Adipocyte (in vitro differentiated cells): Measurements from ENCODE around the gene EBF3.

ENCODE experiments used
- DNase-seq: peaks from one replicate; pipeline ENCODE4 v3.0.0-alpha.2; 2015; ENCODE audit warnings: low read depth
- H3K27me3 ChIP-seq: replicated peaks from 2 replicates; pipeline ENCODE4 v1.7.0; 2013; ENCODE audit warnings: mild to moderate bottlenecking, low read length, moderate library complexity; ENCODE audit not compliant: control insufficient read depth, insufficient read depth
- H3K36me3 ChIP-seq: 2 replicates; pipeline ENCODE4 v1.7.0; 2013; ENCODE audit warnings: low read length, mild to moderate bottlenecking, moderate library complexity; ENCODE audit not compliant: control insufficient read depth, insufficient read depth, severe bottlenecking
- H3K4me1 ChIP-seq: 2 replicates; pipeline ENCODE4 v1.7.0; 2013; ENCODE audit warnings: mild to moderate bottlenecking, low read length, moderate library complexity; ENCODE audit not compliant: control insufficient read depth, insufficient read depth
- H3K4me3 ChIP-seq: 2 replicates; pipeline ENCODE4 v1.7.0; 2013; ENCODE audit warnings: mild to moderate bottlenecking, low read length, moderate library complexity
- H3K9ac ChIP-seq: 2 replicates; pipeline ENCODE4 v1.7.0; 2013; ENCODE audit warnings: mild to moderate bottlenecking, low read length, moderate library complexity
- H3K9me3 ChIP-seq: 2 replicates; pipeline ENCODE4 v1.7.0; 2013; ENCODE audit warnings: mild to moderate bottlenecking, low read length, moderate library complexity; ENCODE audit not compliant: control insufficient read depth

Gene EBF3

DNA sequence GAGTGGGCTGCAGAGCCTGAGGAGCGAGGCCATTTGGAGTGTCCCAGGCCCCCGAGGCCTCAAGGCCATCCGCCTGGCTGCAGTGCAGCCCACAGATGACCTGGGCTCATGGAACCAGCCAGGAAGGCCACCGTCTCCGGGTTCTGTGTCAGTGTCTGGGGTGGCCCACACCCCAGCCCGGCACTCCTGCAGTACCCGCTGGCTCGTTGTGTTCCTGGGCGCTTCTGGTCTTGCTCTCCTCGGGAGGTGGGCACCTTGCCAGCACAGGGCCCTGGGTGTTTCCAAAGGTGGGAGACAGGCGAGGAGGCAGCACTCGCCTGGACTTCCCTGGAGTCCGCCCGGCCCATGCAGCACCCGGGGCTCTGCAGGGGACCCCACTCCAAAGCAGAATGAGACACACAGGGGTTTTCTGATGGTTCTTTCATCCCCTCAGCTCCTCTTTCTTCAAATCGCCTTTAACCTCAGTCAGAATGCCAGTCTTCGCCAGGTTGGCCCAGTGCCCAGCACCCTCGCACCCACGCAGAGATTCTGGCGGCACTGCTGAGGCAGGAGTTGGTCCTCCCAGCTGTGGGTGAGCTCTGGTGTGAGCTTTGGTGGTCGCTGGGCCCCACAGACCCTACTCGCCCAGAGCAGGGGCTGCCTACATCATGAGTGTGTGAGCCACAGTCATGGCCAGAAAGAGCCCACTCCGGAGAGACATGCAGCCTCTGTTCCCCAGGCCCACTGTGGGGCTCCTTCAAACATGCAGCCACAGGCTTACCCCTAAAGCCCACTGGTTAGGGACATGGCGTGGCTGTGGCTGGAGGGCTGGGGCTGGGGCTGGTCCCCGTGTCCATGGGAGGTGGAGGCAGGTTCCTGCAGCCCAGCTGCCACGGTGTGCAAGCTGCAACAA is 155.7 kb downstream of the EBF3 start:
- Histone ChIP-seq H3K36me3 (no peaks in the 10 kb centered on the region), H3K27me3 (peaks cover 22% of the 10 kb centered on the region), H3K9me3 (peaks cover 22% of the 10 kb centered on the region), H3K9ac (no peak overlapping the region), H3K4me1 (no peaks in the 10 kb centered on the region), H3K4me3 (no peak overlapping the region)
- no peak for DNase-seq

DNA sequence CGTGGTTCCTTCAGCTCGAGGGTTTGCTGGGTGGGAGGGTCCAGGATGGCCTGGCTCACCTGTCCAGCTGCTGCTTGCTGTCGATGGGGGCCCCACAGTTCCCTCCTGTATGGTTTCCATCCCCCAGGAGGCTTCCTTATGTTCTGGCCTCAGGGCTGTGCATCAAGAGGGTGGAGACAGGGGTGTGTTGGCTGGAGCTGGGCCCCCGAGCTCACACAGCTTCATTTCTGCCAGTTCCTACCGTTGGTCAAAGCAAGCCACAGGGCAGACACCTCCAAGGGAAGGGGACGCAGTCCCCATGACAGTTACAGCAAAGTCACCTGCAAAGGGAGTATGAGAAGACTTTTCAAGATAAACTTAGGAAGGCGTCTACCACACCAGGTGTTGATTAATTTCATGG is 156.9 kb downstream of the EBF3 start:
- Histone ChIP-seq H3K36me3 (no peaks in the 10 kb centered on the region), H3K4me3 (no peak overlapping the region), H3K4me1 (no peaks in the 10 kb centered on the region), H3K27me3 (peaks cover 11% of the 10 kb centered on the region), H3K9me3 (peaks cover 24% of the 10 kb centered on the region), H3K9ac (no peak overlapping the region)
- DNase-seq = no peak

DNA sequence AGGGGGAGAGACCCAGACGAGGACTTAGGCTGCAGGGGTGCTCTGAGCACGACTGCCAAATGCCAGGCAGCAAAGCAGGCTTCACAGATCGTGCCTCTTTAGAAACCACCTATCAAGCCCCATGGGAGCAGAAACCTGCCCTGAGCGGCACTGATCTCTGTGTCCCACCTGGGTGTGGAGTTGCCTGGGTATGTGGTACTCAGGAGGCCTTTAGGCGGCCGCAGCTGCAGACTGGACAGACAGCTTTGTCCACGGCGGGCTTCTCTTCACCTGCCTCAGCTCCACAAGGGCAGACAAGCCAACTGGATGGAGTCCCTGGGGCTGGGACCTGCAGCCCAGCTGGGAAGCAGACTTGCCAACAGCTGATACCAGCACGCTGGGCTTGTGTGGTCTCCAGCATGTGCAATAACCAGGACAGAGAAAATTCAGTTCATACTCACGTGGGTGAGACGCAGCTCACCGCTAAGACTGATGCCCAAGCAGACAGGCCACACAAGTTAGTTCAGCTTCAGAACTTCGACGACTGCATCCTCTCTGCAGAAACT is 163.2 kb downstream of the EBF3 start:
- DNase-seq = no peak
- H3K9ac ChIP-seq = no peak overlapping the region
- no peaks in the 10 kb centered on the region for H3K36me3 ChIP-seq
- peaks cover 6% of the 10 kb centered on the region for H3K27me3 ChIP-seq
- no peak overlapping the region for H3K4me3 ChIP-seq
- H3K9me3 ChIP-seq = peaks cover 17% of the 10 kb centered on the region
- H3K4me1 ChIP-seq = no peaks in the 10 kb centered on the region

DNA sequence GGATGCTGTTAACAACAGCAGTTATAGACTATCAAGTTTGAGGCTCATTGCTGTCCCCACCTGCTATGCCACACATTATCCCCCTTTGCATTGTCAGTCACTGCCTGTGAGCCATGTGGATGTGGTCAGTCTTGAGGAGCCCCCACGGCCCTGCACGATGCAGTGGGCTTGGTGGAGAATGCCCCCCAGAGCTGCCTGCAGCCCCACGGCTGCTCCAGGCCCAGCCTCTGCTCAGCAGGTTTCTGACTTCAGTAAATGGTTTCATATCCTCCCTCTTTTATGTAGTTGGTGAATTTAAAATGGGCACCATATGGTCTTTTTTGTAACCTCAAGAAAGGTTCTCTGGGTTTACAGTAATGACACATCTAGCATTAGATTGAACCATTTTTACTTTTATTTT is 164.1 kb downstream of the EBF3 start:
- Histone ChIP-seq H3K27me3 (peaks cover 9% of the 10 kb centered on the region), H3K36me3 (no peaks in the 10 kb centered on the region), H3K4me3 (no peak overlapping the region), H3K9me3 (peaks cover 9% of the 10 kb centered on the region), H3K4me1 (no peaks in the 10 kb centered on the region), H3K9ac (no peak overlapping the region)
- no peak for DNase-seq

DNA sequence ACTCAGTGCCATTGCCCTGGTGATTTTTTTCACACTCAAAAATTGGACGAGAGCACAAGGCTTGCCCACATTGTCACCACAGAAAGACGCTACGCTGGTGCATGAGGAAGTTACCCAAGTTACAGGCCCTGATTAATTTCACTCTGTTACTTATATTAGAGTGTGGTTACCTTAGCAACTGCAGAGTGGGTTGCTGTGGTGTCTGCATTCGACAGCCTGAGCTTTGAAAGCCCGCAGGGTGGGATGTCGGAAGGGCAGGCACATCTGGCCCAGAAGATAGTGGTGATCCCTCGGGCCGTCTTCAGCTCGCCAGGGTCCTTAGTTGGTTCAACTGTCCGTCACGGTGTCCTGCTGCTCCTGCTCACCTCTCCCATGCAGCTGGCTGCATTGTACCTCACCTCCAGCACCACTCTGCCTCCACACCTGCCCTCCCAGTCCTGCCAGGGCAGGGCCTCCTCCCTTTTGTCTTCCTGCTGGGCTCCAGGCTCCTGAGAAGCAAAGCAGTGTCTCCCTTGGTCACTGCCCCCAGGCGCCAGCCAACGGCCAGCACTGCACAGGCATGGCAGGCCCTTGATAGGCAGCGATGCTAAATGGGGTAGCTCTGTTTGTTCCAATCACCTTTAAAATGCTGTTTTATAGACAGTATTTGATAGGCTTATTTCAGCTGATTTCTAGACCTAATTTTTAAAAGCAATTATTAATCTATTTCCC is 167.2 kb downstream of the EBF3 start:
- H3K4me1 ChIP-seq = peaks cover 10% of the 10 kb centered on the region
- no peak overlapping the region for H3K4me3 ChIP-seq
- no peak overlapping the region for H3K9ac ChIP-seq
- no peak for DNase-seq
- no peaks in the 10 kb centered on the region for H3K9me3 ChIP-seq
- peaks cover 9% of the 10 kb centered on the region for H3K27me3 ChIP-seq
- no peaks in the 10 kb centered on the region for H3K36me3 ChIP-seq

DNA sequence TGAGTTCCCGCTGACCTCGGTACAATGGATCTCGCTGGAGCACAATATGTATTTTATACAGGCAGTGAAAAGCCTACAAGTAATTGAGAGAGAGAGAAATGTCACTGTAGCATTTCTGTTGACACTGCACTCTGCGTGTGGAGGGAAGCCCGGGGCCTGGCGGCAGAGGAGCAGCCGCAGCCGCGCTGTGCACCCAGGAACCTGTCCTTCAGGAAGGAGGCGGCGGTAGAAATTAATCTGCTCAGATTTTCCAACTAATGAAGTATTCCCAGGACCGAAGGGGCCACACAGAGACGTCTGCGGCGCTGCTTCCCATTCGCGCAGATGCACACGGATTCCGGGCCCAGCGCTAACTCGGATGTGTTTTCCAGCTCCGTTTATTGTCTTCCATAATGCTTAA is 170.1 kb downstream of the EBF3 start:
- Histone ChIP-seq H3K4me1 (peaks cover 18% of the 10 kb centered on the region), H3K36me3 (no peaks in the 10 kb centered on the region), H3K4me3 (no peak overlapping the region), H3K9me3 (no peaks in the 10 kb centered on the region), H3K9ac (no peak overlapping the region), H3K27me3 (peaks cover 3% of the 10 kb centered on the region)
- no peak for DNase-seq

DNA sequence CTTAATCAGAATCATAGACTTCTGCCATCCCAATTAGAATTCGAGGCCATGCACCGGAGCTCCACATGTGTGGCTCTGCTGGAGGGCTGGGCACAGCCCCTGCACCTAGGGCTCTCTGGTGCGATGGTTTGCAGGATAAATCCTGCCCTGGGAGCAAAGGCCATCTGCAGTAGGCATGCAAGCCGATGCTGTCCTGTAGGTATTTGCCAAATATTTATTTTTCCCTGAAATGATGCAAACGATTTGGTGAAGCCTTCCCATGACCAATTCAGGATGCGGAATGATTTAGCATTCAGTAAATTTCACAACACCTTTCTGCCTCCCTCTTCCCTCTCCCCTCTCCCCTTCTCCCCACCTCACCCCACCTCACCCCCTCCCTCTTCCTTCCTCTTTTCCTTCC is 170.6 kb downstream of the EBF3 start:
- no peaks in the 10 kb centered on the region for H3K36me3 ChIP-seq
- H3K27me3 ChIP-seq = peaks cover 3% of the 10 kb centered on the region
- DNase-seq = no peak
- H3K9me3 ChIP-seq = no peaks in the 10 kb centered on the region
- peaks cover 18% of the 10 kb centered on the region for H3K4me1 ChIP-seq
- H3K9ac ChIP-seq = no peak overlapping the region
- no peak overlapping the region for H3K4me3 ChIP-seq

DNA sequence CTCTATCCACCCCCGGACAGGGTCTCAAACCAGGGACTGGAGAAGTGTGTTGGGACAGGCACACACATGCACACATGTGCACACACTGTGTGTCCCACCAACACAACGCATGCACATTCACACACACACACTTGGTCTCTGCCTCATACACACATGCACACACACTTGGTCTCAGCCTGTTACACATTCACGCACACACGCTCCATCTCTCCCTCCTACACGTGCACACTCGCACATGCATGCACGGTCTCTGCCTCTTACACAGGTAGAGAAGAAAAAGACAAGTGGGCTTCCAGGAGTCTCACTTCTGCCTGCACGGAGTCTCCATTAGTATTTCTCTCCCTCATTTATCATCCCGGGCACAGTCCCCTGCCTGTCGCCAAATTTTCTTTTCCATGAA is 171.2 kb downstream of the EBF3 start:
- Histone ChIP-seq H3K4me1 (peaks cover 18% of the 10 kb centered on the region), H3K36me3 (no peaks in the 10 kb centered on the region), H3K27me3 (peaks cover 3% of the 10 kb centered on the region), H3K9ac (no peak overlapping the region), H3K4me3 (peak overlapping the region; percentile 32), H3K9me3 (no peaks in the 10 kb centered on the region)
- DNase-seq = no peak

DNA sequence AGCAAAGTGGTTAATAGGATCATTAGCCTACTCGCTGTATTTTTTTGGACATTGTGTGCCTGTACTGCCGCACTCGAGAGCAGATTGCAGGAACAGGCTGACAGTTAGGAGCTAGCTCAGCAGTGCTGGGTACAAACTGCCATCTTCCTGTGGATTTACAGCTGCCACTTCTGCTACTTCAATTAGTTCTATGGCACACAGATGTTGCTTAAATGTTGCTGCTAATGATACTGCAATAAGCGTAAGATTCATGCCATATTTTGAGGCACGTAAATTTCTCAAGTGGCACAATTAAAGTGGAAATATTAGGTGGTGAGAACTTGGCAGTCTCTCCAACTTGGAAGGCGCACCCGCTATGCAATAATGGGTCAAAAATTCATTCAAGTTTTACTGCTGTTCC is 171.9 kb downstream of the EBF3 start:
- no peak for DNase-seq

DNA sequence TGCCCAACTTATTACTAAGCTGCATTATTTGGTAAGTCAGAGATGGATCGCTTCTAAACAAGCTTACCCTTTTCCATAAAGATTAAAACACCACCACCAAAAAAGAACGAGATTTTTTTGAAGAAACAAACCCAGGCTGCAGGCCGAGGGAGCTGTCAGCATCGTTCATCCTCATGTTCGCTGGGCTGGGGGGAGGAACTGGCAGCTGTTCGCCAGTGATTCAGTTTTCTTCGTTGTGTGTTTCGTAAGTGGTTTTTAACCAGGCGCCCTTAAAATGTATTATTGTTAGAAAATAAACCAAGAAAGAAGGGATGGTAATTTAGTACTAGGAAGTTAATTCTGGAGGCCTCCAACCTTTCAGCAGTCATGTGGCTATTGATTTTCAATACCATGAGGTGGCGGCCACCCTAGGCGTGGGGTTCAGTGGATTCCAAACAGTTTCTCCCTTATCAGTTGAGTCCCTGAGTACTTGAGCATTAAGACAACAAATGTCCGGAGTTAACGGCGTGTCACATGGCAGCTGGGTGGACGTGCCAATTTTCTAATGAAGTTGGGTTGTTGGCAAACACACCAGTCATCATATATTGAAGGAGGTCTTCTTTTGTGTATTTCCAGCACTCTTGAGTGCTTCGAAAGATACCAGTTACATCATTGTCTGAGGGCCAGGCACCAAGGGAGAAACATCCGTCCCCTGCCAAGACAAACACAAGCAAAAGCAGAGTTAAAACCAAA is 173.2 kb downstream of the EBF3 start:
- no peak overlapping the region for H3K4me3 ChIP-seq
- no peak for DNase-seq

More for the DNA sequence above, 171.9 kb downstream of the EBF3 start:
- Histone ChIP-seq H3K36me3 (no peaks in the 10 kb centered on the region), H3K9me3 (no peaks in the 10 kb centered on the region), H3K4me1 (peaks cover 18% of the 10 kb centered on the region), H3K9ac (no peak overlapping the region), H3K27me3 (peaks cover 3% of the 10 kb centered on the region), H3K4me3 (peak overlapping the region; percentile 32)

DNA sequence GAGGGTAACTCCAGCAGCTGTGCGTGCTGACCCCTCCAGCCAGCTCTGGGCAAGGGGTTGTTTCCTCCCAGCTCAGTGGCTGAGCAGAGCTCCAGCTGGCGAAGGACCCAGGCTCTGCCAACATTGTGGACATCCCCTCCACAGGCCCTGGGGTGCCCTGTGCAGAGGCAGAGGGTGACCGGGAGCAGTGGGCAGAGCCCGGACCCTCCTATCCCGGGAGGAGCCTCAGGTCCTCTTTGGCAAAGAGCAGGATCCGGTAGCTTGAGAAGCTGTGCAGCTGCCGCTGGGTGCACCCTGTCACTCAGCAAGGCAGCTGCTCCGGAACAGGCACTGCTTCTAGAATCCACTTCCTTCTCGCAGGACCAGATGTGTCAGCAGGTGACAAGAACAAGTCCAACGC is 175.9 kb downstream of the EBF3 start:
- no peak for DNase-seq
- no peaks in the 10 kb centered on the region for H3K9me3 ChIP-seq

More for the DNA sequence above, 173.2 kb downstream of the EBF3 start:
- H3K4me1 ChIP-seq = peaks cover 18% of the 10 kb centered on the region
- no peaks in the 10 kb centered on the region for H3K9me3 ChIP-seq
- H3K27me3 ChIP-seq = peaks cover 3% of the 10 kb centered on the region
- H3K9ac ChIP-seq = no peak overlapping the region
- H3K36me3 ChIP-seq = no peaks in the 10 kb centered on the region

More for the DNA sequence above, 175.9 kb downstream of the EBF3 start:
- no peaks in the 10 kb centered on the region for H3K36me3 ChIP-seq
- no peak overlapping the region for H3K9ac ChIP-seq
- H3K27me3 ChIP-seq = no peaks in the 10 kb centered on the region
- peaks cover 18% of the 10 kb centered on the region for H3K4me1 ChIP-seq
- H3K4me3 ChIP-seq = no peak overlapping the region
